Muscle of arm (tissue), 14 donors: ENCODE data around the gene HENMT1. TPM values are rescaled to one million over a fixed set of nuclear protein-coding genes. Genes with fewer than 3 reads are reported as not detected.
"Not testable (repeated sequence)": the region's sequence is repeated elsewhere in the genome, so short reads cannot be mapped to it uniquely, and the experiment has no call there.

Experiments used
- DNase-seq: peaks from one replicate; pipeline ENCODE4 v3.0.0-alpha.2; 2013
- long read RNA-seq, 11 donors: transcript quantifications; one replicate each; lab custom pipeline, GENCODE V29; 2026
- polyA plus RNA-seq, 12 donors: library from polyadenylated mRNA; unstranded; fragments of 120-200 nt; gene quantifications; one replicate each; pipeline ENCODE4 v1.2.1, GENCODE V29; 2013; ENCODE audit not compliant: insufficient read length in 12 of 12

The HENMT1 gene
- polyA plus RNA-seq, result 10 to 100 TPM in 11 of 12 donors, not detected in 1; 13.9 to 29.4 (median 20.7) TPM
- long read RNA-seq, donor 1, result 0 reads
- long read RNA-seq, donor 2, transcript HENMT1-202 (8 exons, 1,874 nt), result major isoform, 7 of 12 reads
- long read RNA-seq, donor 2, transcript HENMT1-203 (8 exons, 1,696 nt), result minor isoform, 5 of 12 reads
- long read RNA-seq, donor 2, partial matches to known transcripts, result 0 of 12 reads
- long read RNA-seq, donor 2, other reads (novel, unspliced or antisense), result 0 of 12 reads
- long read RNA-seq, donor 3, partial matches to known transcripts, result 0 of 2 reads
- long read RNA-seq, donor 3, other reads (novel, unspliced or antisense), result 0 of 2 reads
- long read RNA-seq, donor 4, partial matches to known transcripts, result 0 of 2 reads
- long read RNA-seq, donor 4, other reads (novel, unspliced or antisense), result 0 of 2 reads
- long read RNA-seq, donor 5, transcript HENMT1-203 (8 exons, 1,696 nt), result major isoform, 5 of 9 reads
- long read RNA-seq, donor 5, partial matches to known transcripts, result 0 of 9 reads
- long read RNA-seq, donor 5, other reads (novel, unspliced or antisense), result 0 of 9 reads
- long read RNA-seq, donor 6, partial matches to known transcripts, result 0 of 5 reads
- long read RNA-seq, donor 6, other reads (novel, unspliced or antisense), result 0 of 5 reads
- long read RNA-seq, donor 7, partial matches to known transcripts, result 0 of 2 reads
- long read RNA-seq, donor 7, other reads (novel, unspliced or antisense), result 0 of 2 reads
- long read RNA-seq, donor 8, transcript HENMT1-202 (8 exons, 1,874 nt), result major isoform, 5 of 267 reads
- long read RNA-seq, donor 8, partial matches to known transcripts, result 199 of 267 reads
- long read RNA-seq, donor 8, other reads (novel, unspliced or antisense), result 59 of 267 reads
- long read RNA-seq, donor 9, partial matches to known transcripts, result 48 of 77 reads
- long read RNA-seq, donor 9, other reads (novel, unspliced or antisense), result 26 of 77 reads
- long read RNA-seq, donor 10, partial matches to known transcripts, result 0 of 2 reads
- long read RNA-seq, donor 10, other reads (novel, unspliced or antisense), result 0 of 2 reads
- long read RNA-seq, donor 11, transcript HENMT1-202 (8 exons, 1,874 nt), result major isoform, 5 of 8 reads
- long read RNA-seq, donor 11, partial matches to known transcripts, result 0 of 8 reads
- long read RNA-seq, donor 11, other reads (novel, unspliced or antisense), result 0 of 8 reads

DNA sequence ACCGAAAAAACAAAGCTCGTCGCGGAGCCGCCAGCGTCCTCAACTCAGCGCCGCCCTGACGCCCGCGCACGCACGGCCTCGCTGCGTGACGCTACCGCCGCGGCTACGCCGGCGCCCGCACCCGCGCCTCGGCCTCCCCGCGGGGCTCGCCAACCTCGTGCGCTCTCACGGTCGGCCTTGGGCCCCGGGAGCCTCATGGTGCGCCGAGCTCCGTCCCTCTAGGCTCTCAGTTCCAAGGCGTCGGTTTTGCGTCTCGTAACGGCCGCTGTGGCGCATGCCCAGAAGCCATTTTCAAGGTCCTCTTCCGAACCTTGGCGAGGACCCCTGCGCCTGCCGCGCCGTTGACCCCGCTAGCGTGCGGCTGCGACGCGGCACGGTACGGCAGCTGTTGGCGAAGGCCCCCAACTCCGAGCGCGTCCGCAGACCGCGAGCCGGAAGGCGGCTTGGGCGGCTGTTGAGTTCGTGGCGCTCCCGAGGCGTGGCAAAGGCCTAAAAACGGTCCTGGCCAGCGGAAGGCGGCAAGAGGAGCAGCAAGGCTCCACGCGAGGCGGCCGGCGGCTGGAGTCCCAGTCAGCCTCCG is at the start of gene HENMT1:
Gene HENMT1, minus strand, starts transcription at position 64 of the 580 bp plus-strand sequence. CDS start 1,209 bp downstream, outside the sequence.
- peak; percentile 77 for DNase-seq

DNA sequence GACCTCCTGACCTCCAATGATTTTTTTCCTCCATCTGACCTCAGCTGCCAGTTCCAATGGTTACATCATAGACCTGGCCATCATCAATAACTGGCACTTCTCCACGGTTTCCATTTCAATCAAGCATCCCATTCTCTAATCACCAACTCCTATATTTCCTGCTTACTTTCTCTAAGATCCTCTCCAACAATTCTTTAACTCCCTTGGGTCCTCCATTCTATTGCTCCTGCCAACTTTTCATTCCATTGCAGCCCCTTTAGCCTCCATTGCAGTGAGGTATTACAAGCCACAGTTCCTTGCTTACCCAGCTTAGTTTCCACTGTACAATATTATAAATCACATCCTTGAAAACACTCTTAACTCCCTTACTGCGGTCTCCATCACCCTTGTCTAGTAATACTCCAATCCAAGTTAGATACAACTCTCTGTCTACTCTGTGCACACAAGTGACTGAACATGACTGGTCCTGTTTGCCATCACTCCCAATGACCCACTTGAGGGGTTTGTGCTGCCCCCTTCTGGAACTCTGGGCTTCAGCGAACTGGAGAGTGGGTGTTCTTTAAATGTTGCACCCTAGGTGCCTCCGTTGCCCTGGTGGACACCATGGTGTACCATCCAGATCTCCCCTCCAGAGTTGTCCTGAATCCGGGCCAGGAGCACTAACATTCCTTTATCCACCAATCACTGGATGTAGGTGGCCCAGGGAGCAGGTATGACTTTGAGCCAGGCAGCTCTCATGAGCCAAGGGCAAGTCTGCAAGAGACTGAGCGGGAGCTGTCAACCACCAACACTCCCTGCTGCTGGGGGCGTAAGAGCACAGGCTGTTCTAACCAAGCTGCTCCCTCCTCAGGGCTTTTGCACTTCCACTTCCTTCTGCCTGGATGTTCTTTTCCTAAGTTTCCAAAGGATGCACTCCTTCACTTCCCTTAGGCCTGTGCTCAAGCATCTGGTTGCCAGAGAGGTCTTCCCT is 48.1 kb upstream of the HENMT1 start:
- DNase-seq, result no peak

DNA sequence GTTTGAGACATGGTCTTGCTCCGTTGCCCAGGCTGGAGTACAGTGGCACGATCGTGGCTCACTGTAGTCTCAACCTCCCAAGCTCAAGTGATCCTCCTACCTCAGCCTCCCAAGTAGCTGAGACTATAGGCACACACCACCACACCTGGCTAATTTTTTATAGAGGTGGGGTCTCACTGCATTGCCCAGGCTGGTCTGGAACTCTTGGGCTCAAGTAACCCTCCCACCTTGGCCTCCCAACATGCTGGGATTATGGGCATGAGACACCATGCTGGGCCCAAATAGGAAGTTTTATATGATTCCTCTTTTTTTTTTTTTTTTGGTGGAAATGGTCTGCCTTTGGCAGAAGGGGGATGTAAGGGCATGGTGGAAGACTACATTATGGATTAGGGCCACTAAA is 45.8 kb upstream of the HENMT1 start:
- DNase-seq, result no peak

DNA sequence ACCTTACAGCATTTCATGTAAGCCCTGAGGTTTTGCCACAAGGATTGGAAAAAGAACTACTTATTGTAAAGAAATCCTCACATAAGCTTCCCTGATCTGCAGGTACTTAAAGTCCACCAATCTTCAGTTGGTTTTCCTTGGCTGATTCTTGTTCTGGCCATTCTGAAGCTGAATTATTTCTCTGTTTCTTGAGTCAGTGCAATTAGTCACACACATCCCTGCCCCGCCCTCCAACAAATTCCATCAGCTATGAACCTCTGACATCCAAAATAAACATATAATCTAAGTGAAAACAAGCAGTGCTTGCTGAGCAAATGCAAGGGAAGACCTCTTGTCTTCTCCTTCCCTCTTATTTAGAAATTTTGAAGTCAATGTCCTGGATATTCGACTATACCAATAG is 43.6 kb upstream of the HENMT1 start:
- no peak for DNase-seq

DNA sequence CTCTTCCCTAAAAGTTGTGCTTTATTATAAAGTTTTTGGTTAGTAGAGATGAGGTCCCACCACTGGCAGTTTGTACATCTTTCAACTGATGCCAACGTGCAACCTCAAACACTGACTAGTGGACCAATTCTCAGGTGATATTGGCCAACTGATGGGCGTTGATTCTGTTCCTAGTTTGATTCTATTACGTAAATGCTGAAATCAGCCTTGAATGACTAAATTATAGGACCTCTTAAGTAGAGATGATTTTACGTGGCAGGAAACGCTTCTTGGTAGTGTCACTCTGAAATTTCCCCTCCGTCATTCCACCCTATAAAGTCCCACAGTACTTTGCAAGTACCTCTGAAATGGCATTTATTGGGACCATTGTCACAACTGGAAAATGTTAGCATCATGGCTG is 43.0 kb upstream of the HENMT1 start:
- no peak for DNase-seq

DNA sequence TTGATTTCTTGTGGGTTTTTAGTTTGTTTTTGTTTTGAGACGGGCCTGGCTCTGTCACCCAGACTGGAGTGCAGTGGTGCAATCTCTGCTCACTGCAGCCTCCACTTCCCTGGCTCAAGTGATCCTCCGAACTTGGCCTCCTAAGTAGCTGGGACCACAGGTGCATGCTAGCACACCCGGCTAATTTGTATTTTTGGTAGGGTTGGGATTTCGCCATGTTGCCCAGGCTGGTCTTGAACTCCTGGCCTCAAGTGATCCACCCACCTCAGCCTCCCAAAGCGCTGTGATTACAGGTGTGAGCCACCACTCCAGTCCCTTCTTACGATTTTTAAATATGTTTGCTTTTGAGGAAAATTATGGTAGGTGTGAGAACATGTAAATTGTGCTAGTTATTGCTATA is 41.2 kb upstream of the HENMT1 start:
- not testable (repeated sequence) for DNase-seq

DNA sequence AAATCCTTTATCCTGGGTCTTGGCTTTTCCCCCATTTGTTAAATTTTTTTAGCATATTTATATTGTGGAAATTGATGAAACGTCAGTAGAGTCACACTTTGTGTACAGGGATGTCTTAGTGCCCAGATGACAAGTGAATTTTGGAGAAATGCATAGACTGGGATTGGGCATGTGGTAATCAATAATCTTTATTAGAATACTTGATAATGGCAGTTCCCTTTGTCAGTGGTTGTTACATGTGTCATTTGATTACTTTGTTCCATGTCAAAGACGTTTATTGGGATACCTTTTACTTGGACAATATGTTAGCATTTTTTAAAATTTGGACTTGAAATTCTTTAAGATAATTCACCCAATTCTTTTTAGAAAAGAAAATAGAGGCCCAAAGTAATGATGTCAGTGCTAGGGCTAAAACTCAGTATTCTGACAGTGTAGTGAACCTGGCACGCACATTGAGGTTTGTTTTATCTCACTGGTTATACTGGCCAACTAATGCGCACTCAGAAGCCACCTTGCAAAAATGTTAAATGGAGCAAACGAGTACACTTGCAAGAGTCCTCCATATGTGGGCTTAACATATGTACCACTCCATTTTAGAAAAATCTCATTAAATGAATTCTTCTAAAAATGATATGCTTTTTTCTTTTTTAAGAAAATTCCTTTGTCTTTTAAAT is 40.4 kb upstream of the HENMT1 start:
- no peak for DNase-seq

DNA sequence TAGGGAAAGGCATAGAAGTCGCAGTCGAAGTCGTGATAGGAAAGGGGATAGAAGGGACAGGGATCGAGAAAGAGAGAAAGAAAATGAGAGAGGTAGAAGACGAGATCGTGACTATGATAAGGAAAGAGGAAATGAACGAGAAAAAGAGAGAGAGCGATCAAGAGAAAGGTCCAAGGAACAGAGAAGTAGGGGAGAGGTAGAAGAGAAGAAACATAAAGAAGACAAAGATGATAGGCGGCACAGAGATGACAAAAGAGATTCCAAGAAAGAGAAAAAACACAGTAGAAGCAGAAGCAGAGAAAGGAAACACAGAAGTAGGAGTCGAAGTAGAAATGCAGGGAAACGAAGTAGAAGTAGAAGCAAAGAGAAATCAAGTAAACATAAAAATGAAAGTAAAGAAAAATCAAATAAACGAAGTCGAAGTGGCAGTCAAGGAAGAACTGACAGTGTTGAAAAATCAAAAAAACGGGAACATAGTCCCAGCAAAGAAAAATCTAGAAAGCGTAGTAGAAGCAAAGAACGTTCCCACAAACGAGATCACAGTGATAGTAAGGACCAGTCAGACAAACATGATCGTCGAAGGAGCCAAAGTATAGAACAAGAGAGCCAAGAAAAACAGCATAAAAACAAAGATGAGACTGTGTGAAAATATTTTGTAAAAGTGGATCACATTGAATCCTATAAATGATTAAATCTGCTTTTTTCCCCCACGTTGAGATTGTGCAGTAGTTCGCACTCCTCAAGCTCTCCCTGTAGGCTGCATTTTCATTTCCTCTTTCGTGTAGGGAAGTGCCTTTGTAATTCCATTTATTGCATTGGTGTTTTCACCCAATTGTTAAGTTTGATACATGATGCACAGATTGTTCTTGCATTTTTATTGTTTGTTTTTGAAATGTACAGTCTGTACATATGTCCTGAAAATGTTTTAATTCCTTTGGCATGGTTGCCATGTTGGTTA is 38.8 kb upstream of the HENMT1 start:
- DNase-seq, result no peak

DNA sequence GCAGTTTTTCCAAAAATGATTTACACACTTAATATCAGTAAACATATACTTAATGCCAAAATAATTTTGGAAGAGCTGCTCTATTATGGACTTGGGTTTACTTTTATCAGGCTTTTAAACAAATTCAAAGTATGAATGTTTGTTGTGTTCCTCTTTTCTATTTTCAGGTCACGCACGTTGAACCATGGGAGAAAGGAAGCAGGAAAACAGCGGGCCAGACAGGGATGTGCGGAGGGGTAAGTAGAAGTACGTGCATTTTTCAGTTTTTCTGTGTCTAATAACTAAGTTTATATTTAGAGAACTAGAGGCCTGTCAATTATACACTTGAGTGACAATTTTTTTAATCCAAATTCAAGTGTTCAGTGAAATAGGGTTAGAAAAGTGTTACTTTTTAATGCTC is 34.6 kb upstream of the HENMT1 start:
- no peak for DNase-seq

DNA sequence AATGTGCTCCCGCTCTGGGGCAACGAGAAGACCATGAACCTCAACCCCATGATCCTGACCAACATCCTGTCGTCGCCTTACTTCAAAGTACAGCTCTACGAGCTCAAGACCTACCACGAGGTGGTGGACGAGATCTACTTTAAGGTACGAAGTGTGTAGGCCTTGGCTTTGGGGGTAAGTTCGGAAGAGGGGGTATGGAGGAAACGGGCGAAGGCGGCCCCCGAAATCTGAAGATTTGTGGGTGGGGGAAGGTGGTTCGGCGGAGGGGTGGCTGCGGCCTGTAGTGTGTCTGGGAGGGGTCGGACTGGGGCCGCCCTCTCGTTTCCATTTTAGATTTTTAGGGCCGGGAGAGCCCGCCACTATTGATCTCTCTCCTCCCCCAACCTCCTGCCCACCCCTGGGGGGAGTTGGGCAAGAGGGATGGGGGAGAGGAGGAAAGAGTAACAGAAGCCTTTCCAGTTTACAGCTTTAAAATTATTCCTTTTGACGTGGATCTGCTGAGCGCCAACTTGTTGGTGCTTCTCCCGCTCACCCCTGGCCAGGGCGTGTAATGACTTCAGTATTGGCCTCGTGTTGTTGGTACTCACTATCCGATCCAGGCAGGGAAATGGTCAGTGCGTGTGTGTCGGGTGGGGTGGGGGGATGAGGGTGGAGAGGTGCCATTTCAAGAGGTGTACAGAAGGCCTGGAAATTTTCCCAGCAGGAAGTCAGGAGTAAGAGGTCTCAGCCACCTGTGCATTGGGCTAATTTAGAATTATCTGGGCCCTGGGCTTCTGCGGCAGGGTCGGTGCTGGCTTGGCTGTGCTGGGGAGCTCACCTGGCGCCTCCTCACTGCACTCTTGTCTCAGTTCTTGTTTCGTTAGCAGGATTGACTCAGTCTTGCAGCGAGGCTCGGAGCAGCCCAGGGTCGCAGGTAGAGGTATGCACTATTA is 32.1 kb upstream of the HENMT1 start:
- DNase-seq, result peak; percentile 81

DNA sequence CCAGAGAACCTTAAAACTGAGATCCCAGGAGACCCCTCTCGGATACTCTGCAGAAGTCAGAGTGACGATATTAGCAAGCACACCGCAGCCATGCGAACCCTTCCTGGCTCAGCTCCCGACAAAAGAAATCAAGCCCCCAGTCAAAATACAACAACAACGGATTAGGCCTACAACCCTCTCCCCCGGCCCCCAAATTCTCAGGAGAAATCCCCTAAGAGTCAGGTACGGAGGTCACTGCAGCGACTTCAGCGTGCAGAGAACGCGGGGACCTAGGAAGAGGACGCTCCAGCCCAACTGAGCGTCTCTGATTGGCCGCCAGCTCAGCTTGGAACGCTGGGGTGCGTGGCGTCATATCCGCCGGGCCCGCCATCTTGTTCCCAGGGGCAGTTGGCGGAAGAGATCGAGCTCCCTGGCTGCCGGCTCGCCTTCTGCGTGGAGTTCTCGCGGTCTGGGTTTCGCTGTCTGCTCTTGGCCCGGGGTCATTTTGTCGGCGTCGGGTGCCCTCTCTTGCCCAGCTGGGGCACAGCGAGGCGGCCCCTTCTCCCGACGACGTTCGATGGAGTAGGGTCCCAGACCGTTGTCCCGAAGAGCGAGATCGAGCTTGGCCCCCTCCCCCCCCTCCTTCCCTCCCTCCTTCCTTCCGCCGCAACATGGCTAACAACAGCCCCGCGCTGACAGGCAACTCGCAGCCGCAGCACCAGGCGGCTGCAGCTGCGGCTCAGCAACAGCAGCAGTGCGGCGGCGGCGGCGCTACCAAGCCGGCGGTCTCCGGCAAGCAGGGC is 31.2 kb upstream of the HENMT1 start, which contains the start of gene PRPF38B:
Gene PRPF38B, plus strand, starts transcription at position 369 of the 782 bp plus-strand sequence. Its CDS starts 282 bp downstream, at position 651.
- peak; percentile 98 for DNase-seq

DNA sequence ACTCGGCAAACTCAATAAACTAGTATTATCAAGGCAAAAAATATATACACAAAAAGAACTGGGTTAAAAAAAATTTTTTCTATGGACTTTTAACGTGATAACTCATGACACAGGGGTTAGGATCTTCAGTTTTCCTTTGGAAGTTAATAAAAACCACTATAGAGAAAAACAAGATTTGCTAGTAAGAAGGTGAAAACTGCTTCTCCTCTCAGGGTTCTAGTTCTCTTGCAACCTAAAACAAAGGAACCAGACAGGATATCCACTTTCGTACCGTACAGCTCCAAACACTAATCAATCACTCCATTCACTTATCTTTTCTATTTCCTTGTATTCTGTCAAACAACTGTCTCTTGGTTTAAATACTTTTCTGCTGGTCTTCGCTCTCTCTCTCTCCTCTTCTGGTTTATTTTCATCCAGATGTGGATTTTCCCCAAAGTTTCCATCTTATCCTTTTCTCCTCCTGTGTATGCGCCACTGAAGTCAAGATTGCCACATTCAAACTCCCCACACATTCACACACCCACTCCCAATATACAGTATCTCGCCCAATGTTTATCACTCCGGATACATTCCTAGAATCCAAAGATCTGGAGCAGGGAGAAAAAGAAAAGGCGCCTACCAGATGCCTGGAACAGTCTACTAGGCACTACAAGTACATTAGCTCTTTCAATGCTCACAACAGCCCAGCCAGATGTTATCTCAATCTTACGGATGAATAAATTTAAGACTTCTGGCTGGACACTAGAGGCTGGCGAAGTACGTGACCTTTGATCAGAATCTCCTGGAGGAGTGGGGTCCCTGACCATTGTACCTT is 30.4 kb upstream of the HENMT1 start:
- no peak for DNase-seq

DNA sequence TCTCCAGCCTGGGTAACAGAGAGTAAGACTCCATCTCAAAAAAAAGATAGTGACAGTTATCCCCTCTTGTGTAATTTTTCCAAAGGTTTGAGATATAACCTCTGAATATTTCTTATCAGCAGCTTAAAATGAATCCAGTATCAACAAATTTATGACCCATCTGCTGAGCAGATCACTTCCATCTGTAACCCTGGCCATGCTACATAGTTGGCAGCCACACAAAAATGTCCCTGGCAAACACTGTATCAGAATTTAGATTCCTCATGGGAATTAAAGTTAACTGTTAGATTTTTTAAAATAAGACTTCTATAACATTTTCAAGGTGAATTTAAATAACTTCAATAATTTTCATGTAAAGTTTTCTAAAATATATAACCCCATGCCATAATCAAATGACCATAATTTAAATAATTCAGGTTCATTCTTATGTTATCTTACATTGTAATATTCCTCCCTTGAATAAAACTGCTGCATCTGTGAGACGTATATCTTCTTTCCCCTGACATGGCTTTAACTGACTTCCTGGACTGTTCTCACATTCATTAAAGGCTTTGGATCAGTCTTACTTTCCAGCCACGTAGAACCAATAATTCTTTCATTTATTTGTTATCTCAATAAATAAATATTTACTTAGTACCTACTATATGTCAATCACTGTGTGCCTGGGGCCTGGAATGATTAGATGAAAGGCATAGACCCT is 25.9 kb upstream of the HENMT1 start:
- DNase-seq, result no peak

DNA sequence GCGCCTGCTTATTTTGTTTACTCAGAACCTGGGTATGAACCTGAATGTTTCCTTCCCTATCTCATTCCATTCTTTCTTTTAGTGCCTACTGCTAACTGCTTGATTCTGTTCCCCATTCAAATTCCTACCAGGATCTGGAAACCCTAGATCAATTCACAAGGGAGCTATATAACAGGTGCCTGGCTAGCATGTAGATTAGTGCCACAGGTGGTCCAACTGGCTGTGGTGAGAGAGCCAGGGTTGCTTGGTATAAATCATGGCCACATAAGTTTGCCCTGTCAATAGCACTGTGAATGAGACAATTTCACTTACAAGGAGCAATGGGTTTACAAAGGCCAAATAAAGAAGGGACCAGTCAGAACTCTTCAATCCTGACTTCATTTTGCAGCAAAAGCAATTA is 24.6 kb upstream of the HENMT1 start:
- no peak for DNase-seq

DNA sequence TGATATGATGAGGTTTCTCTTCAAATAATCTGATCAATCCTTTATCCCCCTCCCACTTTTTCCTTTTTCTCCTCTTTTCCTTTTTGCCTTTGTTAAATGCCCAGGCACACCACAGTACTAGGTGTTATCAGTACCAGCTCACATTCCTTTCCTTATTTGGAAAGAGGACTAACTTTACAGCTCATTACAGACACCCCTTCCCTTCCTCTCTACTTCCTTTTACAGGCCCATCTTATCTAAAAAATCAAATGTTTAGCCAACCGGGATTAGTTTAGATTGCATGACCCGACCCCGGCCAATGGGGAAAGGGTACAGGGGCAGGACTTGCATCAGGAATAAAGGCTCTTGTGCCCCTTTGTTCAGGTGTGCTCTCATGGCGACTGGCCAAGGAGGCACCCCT is 20.8 kb upstream of the HENMT1 start:
- not testable (repeated sequence) for DNase-seq
